GM12878 (cell line): ENCODE measurements around the gene TSPO2. TPM values are rescaled to one million over a fixed set of nuclear protein-coding genes. Genes with fewer than 3 reads are reported as not detected.

Source experiments
- NR2C1 ChIP-seq: fragments of 450-650 bp; IDR thresholded peaks from 2 replicates; pipeline ENCODE4 v1.6.1; 2017; ENCODE audit warnings: antibody characterized with exemption, mild to moderate bottlenecking, moderate library complexity
- SP1 ChIP-seq: IDR thresholded peaks from one replicate; pipeline ENCODE4 v1.6.1; 2011; ENCODE audit warnings: low read depth, low read length
- STAT3 ChIP-seq: IDR thresholded peaks from 2 replicates; pipeline ENCODE4 v1.6.1; 2011; ENCODE audit warnings: low read depth, low read length, improper control_type of control experiment
- SUZ12 ChIP-seq: fragments of 200-600 bp; sonication (generic); IDR thresholded peaks from one replicate; pipeline ENCODE4 v1.6.1; 2018; ENCODE audit warnings: antibody characterized with exemption, mild to moderate bottlenecking; ENCODE audit not compliant: unreplicated experiment
- TCF12 ChIP-seq: IDR thresholded peaks from 2 replicates; pipeline ENCODE4 v1.6.1; 2011; ENCODE audit warnings: low read depth, mild to moderate bottlenecking, low read length
- polyA plus RNA-seq, 11 experiments: library from polyadenylated mRNA; depleted of rRNA in 4 of 11; unstranded in 6 of 11; stranded (reverse) in 5 of 11; fragments of >200 nt; fragmentation: Nextera tagmentation in 4 of 11; fragmentation: Illumina TruSeq in 1 of 11; extraction: Ambion mirVana in 4 of 11; extraction: Trizol in 1 of 11; gene quantifications; 1 replicate in 1 of 11; 2 replicates in 10 of 11; pipeline versions ENCODE4 v1.2.1 to v1.2.3, GENCODE V29; 2011 to 2016; ENCODE audit warnings: inconsistent platforms in 2 of 11, missing spikeins in 2 of 11, low read depth in 1 of 11
- total RNA-seq, 4 experiments: library from RNA; depleted of rRNA in 3 of 4; stranded (reverse); fragments of >200 nt in 3 of 4; fragmentation: Illumina TruSeq in 1 of 4; extraction: Trizol in 1 of 4; gene quantifications; 2 replicates each; pipeline versions ENCODE4 v1.2.1 to v1.2.3, GENCODE V29; 2013 to 2021
- TF ChIP-seq, protein P1 (sequence below): fragments of 450-650 bp; IDR thresholded peaks from 2 replicates; pipeline ENCODE4 v1.6.1; 2016; ENCODE audit warnings: mild to moderate bottlenecking
- TF ChIP-seq, protein P2 (sequence below): fragments of 150-350 bp; IDR thresholded peaks from 2 replicates; pipeline ENCODE4 v1.6.1; 2016; ENCODE audit warnings: low read depth, low read length

TSPO2 gene
- total and polyA plus RNA-seq, 10 of the 15 experiments (the other 5 are each of a cell fraction or from before 2014, with no cell fraction given) = not detected

GRCh38 chr6:41073203-41073967, 31.1 kb downstream of the TSPO2 start (continued):
- TF ChIP-seq, protein P1, sequence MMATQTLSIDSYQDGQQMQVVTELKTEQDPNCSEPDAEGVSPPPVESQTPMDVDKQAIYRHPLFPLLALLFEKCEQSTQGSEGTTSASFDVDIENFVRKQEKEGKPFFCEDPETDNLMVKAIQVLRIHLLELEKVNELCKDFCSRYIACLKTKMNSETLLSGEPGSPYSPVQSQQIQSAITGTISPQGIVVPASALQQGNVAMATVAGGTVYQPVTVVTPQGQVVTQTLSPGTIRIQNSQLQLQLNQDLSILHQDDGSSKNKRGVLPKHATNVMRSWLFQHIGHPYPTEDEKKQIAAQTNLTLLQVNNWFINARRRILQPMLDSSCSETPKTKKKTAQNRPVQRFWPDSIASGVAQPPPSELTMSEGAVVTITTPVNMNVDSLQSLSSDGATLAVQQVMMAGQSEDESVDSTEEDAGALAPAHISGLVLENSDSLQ = no peak
- TF ChIP-seq SP1 (no peak), NR2C1 (no peak), TCF12 (no peak), SUZ12 (no peak), STAT3 (no peak)
- TF ChIP-seq, protein P2, sequence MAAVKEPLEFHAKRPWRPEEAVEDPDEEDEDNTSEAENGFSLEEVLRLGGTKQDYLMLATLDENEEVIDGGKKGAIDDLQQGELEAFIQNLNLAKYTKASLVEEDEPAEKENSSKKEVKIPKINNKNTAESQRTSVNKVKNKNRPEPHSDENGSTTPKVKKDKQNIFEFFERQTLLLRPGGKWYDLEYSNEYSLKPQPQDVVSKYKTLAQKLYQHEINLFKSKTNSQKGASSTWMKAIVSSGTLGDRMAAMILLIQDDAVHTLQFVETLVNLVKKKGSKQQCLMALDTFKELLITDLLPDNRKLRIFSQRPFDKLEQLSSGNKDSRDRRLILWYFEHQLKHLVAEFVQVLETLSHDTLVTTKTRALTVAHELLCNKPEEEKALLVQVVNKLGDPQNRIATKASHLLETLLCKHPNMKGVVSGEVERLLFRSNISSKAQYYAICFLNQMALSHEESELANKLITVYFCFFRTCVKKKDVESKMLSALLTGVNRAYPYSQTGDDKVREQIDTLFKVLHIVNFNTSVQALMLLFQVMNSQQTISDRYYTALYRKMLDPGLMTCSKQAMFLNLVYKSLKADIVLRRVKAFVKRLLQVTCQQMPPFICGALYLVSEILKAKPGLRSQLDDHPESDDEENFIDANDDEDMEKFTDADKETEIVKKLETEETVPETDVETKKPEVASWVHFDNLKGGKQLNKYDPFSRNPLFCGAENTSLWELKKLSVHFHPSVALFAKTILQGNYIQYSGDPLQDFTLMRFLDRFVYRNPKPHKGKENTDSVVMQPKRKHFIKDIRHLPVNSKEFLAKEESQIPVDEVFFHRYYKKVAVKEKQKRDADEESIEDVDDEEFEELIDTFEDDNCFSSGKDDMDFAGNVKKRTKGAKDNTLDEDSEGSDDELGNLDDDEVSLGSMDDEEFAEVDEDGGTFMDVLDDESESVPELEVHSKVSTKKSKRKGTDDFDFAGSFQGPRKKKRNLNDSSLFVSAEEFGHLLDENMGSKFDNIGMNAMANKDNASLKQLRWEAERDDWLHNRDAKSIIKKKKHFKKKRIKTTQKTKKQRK = no peak
